NCI-H1048 (cell line): ENCODE data around the gene TMPRSS13.
"Not testable (repeated sequence)": the region's sequence is repeated elsewhere in the genome, so short reads cannot be mapped to it uniquely, and the experiment has no call there.

ENCODE experiments used
- DNase-seq: peaks from one replicate; lab custom pipeline; 2025; lab: John Stamatoyannopoulos, UW

TMPRSS13 gene

DNA sequence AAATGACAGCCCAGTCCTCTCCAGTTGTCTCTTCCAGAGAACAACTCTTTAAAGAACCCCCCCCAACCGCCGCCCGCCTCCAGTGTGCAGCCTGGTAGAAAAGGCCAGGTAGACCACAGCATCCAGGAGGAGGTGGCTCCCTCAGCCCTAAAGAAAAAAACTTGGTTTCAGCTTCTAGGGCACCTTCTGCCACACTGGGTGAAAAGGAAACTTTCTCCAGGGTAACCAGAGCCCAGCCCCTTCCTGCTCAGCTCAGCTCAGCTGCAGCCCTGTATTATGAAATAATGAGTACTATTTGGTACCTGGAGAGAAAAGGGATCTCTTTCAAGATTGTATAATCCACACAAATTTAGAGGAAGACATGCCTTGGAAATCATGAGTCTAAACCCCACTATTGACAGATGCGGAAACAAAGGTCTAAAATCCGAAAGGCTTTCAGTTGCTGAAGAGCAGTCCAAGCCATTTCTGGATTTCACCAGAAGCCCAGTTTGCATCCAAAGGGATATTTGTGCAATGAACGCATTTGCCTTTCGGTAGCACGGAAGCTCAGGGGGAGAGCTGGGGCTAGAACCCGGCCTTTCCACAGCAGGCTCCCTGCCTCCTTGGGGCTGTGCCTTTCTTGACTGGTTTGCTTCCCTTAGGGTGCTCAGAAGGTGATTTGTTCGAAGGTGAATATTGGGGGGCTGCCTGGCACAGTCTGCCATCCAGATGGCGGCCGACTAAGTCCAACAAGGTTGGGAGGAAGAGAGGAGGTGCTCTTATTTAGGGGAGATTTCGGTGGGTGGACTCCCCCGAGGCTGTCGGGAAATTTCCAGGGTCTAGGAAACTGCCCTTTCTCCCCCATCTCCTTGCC, 56.0 kb downstream of the TMPRSS13 start:
- DNase-seq: no peak

GRCh38 chr11:117872420-117872961, 56.7 kb downstream of the TMPRSS13 start:
- no peak for DNase-seq

DNA sequence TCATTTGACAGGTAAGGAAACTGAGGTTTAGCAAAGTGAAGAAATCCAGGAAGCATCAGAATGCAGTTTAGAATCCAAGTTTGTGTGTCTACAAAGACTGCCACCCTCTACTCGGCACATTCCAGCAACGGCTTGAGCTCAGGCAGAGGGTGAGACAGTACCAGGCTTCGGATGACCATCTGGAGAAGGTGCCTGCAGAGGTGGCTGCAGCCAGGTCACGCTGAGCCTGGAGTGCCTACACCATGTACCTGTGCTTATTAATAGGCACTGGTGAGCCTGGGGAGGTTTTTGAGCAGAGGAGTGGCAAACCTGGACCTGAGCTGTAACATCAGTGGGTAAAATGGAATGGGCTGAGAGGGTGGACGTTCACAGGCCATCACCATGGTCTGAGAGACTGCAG, 57.4 kb downstream of the TMPRSS13 start:
- no peak for DNase-seq

DNA sequence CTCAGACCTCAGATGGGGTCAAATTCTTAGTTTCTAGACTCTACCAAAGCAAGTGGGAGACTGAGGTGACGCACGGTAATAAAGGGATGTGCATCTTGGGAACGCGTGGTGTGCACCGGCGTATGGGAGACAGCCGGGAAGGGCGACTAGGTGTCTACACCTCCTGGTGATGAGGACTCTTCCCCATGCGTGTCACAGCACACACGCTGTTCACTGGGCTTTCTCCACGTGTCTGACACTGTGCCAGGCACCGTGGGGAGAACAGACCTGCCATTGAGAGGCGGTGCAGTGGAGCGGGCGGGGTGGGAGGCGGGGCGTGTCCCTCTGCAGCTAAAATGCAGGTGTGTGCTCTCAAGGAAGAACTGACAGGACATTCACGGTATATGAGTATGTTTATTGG, 58.0 kb downstream of the TMPRSS13 start:
- DNase-seq: no peak

DNA sequence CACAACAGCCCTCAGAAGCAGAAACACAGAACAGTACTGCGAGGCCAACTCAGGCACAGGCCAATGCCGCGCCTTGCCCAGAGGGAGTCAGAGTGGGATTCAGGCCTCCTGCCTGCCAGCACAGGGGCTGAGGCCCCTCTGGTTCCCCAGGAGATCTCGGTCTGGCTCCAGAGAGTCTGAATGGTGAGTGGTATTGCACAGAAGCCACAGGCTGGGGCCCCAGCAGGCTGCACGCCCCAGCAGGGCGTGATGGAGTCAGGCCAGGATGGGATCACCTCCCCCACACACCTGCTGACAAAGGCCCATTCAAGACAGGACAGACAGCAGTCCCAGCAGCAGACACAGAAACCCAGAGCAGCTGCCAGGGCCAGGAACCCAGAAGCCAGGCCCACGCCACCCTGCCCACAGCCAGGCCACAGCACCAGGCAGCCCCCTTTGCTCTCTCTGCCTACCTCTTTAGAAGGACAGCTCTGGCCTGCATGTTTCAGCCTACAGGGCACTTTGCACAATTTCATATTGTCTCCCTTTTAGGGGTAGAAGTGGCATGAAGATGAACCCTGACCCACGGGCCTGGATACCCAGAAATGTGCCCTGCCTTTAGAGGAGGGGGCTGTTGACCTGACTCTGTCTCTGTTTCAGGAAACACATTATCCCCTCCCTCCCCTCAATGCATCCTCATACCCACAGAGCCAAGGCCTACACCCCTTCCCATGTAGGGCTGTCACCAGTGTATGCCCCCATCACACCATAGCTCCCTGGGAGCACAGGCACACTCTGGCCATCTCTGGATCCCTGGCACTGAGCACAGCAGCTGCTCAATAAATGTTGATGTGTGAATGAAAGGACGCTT, 58.9 kb downstream of the TMPRSS13 start:
- no peak for DNase-seq

DNA sequence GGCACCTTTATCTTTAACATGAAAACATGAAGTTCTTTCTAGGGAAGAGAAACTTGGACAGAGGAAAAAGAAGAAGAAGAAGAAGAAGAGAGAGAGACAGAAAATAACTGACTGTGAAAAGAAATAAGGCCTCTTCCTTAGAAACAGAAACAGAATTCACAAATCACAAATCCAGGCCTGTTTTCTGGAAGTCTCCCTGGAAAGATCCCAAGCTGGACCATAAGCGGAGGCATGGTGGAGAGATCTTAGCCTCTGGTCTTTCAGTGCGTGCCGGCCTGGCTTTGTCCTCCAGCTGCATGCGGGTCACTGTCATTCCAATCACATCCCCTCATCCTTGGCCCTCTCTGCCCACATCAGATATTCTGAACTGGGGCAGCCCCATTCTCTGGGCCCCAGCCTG, 59.6 kb downstream of the TMPRSS13 start:
- DNase-seq: no peak

DNA sequence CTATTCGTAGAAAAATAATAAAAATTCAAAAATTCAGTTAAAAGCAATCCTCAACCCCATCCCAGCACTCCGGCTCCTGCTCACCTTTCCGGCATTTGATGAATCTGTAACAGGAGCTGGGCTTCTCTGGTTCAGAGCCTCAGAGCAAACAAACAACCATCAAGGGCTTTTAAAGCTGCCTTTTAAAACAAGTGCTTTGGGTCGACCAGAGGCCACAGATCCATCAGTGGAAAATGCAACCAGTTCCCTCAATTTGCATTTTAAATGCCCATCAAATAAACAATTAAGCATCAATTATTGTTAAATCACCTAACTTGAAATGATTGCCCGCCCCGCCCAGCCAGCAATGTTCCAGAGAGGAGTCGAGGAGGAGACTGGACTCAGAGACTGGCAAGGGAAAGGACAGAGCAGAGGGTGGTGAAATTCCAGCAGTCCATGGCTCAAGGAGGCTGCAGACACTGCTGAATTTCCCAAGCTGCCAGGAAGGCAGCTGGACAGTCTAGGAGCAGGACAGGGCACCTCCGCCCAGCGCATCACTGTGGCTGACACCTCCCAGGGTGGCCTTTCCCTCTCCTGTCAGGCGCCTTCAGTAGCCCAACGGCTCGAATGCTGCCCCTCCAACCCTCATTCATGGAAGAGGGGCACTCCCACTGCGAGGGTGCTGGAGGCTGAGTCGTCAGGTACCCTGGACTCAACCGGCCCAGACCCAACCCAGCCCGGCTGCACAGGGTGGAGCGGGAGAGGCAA, 60.2 kb downstream of the TMPRSS13 start:
- DNase-seq: no peak

GRCh38 chr11:117868088-117868487, 61.1 kb downstream of the TMPRSS13 start:
- no peak for DNase-seq

DNA sequence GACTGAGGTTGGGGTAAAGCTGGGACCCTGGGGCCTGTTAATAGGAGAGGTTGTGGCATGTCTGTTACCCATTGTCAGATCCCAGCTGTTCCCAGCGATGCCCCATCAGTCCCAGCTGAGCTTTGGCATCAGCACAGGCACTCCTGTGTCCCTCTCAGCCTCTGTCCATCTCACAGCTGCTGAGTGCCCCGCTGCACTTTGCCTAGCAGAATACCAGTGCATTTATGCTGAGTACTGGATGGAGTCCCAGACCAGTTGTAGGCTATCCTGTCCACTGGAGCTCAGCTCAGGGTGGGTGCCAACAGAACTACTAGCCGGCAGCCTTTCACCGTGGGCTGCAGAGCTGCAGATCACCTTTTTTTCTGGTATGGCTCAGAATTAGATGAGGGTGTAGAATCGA, 62.7 kb downstream of the TMPRSS13 start:
- DNase-seq: no peak

DNA sequence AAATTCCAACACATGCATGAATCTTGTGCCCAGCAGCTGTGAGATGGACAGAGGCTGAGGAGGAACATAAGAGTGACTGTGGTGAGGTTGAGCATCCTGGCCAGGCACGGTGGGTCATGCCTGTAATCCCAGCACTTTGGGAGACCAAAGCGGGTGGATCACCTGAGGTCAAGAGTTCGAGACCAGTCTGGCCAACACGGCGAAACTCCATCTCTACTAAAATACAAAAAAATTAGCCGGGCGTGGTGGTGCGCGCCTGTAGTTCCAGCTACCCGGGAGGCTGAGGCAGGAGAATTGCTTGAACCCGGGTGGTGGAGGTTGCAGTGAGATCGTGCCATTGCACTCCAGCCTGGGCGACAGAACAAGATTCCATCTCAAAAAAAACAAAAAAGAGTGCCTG, 63.7 kb downstream of the TMPRSS13 start:
- not testable (repeated sequence) for DNase-seq

- DNase-seq: no peak
These were observed 65.8 kb downstream of the TMPRSS13 start for GRCh38 chr11:117863383-117863782.

GRCh38 chr11:117862753-117863152, 66.4 kb downstream of the TMPRSS13 start:
- no peak for DNase-seq

GRCh38 chr11:117862019-117862725, 67.0 kb downstream of the TMPRSS13 start:
- no peak for DNase-seq

DNA sequence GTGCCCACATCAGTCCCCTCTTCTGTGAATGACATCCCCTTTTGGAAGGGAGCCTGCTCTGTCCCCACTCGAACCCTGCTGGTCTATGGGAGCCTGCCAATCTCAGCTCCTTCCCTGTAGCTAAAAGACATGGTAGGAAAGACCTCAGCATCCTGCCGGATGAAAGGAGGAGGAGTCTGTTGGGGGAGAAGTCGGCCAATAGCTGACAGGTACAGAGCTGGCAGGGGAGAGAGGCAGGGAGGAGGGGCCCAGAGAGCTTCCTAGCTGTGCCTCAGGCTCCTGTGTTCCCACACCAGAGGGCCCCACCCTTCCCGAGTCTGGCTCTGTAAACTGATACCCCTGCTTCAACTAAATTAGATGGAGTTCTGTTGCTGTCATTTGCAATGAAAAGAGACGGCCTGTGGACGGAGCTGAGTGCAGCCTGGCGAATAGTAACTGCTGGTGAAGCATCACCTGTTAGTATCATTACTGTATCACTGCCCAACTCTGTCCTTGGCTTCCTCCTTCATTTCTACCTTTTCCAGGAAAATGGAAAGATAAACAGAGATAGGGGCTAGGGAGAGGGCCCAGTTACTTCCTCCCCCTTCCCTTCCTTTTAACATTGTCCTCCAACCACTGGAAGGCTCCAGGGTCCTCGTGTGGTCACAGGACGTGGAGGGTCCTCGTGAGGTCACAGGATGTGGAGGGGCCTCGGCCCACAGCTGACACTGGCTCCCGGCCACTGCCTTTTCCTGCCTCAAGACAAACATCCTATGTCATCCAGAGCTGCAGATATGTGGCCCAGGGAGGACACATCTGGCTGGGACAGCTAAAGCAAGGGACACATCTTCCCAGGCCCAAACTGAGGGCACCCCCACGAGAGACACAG, 67.8 kb downstream of the TMPRSS13 start:
- no peak for DNase-seq

GRCh38 chr11:117860139-117860538, 69.1 kb downstream of the TMPRSS13 start:
- DNase-seq: no peak

DNA sequence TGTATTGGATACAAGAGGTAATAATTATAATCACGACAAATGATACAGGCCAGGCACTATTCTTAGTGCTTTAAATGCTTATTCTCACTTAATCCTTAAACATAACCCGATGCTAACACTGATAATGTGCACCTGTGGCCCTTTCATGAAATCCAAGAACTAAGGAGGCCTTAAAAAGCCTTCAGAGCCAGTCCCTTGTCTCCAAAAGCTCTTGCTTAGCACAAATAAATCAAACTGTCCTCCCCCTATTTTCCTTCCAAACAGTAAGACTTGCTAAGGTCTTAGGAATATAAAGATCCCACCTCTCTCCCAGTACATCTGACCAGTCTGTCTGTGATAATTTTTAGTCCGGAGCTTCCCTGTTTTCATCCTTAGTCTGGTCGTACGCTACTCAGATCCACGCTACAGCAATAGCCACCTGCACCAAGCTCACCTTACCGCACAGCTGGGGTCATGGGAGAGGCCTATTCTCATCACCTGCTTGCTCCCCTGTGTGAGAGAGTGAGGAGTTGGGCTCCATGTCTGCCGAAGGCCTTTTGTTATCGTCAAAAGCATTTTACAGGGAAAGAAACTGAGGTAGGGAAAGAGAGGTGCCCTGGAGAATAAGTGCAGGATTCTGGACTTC, 69.6 kb downstream of the TMPRSS13 start:
- DNase-seq: no peak

DNA sequence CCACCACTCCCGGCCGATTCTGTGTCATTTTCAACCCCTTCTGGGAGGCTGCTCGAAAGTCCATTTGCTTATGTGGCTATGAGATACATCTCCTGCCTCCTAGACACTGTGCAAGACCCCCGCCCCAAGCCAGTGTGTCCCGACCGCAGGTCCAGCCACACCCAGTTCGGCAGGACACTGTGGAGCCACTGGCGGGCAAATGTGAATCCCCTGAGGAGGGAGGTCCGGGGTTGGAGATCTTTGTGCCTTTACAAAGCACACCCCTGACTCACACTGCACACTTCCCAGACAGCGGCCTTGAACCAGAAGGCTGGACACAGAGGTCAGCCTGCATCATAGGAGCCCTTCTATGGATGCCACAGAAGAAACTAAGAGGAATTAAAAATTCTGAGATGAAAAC, 70.1 kb downstream of the TMPRSS13 start:
- DNase-seq: no peak

- DNase-seq: no peak
These were observed 71.3 kb downstream of the TMPRSS13 start for GRCh38 chr11:117857734-117858414.

DNA sequence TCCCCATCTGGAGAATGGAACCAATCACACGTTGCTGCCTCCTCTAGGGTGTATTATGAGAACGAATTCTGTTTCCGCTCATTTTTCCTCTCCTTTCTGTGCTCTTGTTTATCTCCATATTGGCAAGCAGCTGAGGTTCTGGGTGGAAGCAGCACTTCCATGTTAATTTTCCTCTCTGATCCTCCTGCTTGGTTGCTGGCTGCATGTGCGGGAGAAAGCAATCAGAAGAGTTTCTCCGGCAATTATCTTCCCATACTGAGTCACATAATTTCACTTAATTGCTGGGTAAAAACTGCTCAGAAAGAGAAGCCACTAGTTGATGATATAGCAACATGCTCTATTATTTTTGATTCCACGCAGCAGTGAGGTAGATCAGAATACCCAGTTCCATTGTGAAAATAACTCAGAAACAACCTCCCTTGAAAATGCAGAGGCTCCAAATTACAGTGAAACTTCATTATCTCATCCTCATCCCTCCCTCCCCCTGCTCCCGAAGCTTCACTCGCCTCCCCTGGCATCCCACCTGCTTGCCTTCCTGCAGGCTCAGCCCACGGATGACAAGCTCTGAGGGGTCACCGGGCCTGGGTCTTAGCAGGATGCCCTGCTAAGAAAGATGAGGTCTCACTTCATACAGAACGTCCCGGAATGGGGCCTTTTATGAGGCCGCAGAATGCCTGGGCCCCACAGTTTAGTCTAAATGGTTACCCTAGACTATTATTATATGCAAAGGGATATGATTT, 73.1 kb downstream of the TMPRSS13 start:
- DNase-seq: no peak
